ENCODE measurements around the gene STX18.
"Not testable (repeated sequence)": the region's sequence is repeated elsewhere in the genome, so short reads cannot be mapped to it uniquely, and the experiment has no call there.

STX18 gene

GRCh38 chr4:4541661-4542570, at the start of gene STX18:
STX18 (minus strand) TSS chr4:4542048; CDS start chr4:4541964, 84 bp downstream.
- peak in 1 of 2 experiments; percentile 15 for DNase-seq

- DNase-seq = no peak
These were observed 49.2 kb upstream of the STX18 start for GRCh38 chr4:4591071-4591470.

DNA sequence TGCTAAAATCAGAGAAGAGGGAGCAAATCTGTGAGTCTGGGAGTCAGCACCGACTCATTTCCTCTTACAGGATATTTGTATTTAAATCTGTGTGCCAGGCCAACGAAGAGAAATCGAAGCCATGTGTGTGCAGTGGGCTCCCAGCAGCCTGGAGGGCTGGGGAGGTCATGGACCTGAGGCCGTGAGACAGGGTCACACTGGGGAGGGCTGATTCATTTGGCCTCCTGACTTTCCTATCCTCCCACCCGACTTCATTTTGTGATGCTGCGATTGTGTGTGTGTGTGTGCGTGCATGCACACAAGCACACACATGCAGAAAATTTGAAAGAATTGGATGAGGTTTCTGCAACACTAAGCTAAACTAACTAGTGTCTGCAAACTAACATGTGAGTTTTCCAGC, 48.7 kb upstream of the STX18 start:
- no peak for DNase-seq

GRCh38 chr4:4585012-4585670, 43.3 kb upstream of the STX18 start:
- no peak for DNase-seq

GRCh38 chr4:4583606-4584005, 41.8 kb upstream of the STX18 start:
- DNase-seq = no peak

DNA sequence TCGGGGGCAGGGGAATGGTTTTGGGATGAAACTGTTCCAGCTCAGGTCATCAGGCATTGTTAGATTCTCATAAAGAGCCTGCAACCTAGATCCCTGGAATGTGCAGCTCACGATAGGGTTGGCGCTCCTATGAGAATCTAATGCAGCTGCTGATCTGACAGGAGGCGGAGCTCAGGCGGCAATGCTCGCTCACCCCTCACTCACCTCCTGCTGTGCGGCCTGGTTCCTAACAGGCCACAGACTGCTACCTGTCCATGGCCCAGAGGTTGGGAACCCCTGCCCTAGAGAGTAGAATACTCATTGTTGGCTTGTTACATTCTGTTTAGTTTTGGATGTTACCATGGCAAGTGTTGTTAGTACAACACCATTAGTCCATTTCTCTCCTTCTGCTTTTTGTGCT, 40.8 kb upstream of the STX18 start:
- no peak for DNase-seq

DNA sequence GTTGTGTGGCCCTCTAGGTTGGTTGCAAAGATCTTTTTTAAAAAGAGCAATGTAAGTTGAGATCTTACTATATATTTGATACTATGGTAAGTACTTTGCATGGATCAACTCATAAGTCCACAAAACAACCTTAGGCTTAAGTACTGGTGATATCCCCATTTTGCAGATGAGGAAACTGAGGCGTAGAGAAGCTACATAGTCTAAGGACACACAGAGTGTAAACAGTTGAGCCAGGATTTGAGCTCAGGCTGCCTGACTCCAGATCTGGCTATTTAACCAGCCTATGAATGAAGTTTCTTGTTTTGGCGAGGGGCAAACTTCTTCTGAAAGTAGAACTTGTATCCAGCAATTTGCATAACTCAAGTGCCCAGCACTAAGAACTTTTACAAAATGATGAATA, 38.6 kb upstream of the STX18 start:
- no peak for DNase-seq

DNA sequence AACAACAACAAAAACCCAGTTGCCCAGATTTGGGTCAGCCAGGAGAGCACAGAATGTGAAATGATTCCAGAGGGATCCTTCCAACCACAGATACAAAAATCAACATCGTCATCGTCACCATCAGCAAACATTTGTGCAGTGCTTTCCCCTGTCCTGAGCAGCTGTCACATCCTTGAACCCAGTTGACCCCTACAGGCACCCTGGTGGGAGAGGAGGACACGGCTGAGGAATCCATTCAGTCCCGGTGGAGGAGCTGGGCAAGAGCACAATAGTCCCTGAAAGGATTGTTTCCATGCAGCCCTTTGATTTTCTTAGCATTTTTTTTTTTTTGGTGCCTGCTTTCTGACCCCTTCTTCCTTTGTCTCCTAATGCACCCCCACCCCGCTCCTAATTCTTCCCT, 37.1 kb upstream of the STX18 start:
- DNase-seq = no peak

- no peak for DNase-seq
These were observed 35.6 kb upstream of the STX18 start for GRCh38 chr4:4577359-4577875.

GRCh38 chr4:4575284-4576211, 33.7 kb upstream of the STX18 start:
- no peak for DNase-seq

- no peak for DNase-seq
These were observed 32.9 kb upstream of the STX18 start for GRCh38 chr4:4574792-4575191.

- DNase-seq = no peak
These were observed 32.2 kb upstream of the STX18 start for GRCh38 chr4:4574052-4574451.

DNA sequence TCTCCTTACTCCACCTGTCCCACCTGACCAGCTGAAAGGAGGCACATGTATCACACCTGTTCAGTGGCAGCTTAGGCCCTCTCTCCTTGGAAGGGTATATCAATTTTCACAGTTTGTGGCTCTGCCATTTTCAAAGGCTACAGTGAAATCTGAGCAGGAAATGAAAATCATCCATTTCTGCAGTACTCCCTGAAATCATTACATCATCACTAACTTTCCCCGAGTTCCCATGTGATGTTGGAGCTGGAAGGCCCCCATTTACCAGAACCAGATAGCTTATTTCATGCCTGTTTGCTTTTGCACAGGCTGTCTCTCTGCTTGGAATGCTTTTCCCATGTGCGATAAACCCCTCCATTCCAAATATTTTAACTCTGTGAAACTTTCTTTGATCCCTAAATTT, 31.0 kb upstream of the STX18 start:
- DNase-seq = no peak

DNA sequence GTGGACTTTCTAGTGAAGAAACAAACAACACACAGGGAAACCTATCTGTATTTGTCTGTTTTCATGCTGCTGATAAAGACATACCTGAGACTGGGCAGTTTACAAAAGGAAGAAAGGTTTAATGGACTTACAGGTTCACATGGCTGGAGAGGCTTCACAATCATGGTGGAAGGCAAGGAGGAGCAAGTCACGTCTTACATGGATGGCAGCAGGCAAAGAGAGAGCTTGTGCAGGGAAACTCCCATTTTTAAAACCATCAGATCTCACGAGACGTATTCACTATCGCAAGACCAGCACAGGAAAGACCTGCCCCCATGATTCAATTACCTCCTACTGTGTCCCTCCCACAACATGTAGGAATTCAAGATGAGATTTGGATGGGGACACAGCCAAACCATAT, 28.0 kb upstream of the STX18 start:
- not testable (repeated sequence) for DNase-seq

DNA sequence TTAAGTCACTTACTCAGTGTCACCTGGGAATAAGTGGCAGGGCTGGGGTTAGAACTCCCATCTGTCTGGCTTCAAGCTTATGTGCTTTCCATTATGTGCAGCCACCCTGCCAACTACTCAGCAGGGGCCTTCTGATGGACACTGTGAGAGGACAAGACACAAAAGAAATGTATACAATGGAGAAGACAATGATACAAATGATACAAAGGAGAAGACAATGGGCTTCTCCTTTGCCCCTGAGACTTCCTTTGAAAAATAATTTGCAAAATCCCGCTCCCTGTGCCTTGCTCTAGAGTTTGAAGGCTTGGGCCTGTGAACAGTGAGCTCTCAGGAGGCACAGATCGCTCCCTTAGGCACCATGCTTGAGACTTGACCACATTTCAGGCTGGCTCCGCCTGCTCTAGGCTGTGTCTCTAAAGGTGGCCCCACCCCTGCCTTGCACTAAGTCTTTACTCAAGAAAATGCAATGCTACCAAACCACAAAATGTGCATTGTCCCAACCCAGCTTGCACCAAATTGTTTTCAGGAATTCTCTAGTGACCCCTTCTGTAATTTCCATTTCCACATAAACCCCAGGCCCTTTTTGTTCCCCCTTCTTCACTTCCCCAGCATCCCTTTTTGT, 27.1 kb upstream of the STX18 start:
- no peak for DNase-seq

DNA sequence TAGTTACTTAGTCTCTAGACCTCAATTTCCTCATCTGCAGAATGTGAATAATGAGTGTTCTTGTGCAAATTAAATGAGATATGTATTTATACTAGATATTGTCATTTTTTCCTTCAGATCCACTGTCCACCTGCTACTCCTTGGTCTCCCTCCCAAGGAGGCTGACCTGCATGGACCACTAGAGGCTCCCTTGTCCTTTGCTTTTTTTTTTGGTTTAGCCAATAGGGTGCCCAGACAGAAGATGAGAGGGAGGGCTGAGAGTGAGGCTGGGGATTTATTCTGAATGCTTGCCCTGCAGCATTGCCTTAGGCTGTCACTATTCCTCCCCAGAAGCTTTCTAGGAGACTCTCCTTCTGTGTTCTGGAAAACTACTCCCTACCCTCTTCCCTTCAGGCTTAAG, 24.5 kb upstream of the STX18 start:
- DNase-seq = not testable (repeated sequence)

- no peak for DNase-seq
These were observed 22.7 kb upstream of the STX18 start for GRCh38 chr4:4564522-4564921.

DNA sequence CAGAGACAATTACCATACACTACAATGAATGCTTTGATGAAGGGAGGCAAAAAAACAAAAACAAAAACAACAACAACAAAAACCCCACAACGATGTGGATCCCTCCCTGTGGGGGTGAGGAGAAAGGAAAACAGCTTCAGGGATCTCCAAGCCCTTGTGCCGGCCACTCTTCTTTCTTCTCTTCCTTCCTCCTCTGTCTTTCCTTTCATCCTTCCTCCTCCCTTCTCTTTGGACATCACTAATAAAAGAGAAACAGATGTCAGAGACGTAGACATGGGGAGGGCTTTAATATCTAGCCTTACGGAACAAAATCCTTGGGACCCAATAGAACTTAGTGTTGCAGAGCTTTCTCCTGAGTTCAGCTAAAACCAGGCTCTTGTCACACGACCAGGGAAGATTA, 18.8 kb upstream of the STX18 start:
- no peak for DNase-seq

- DNase-seq = no peak
These were observed 18.3 kb upstream of the STX18 start for GRCh38 chr4:4560136-4560535.

DNA sequence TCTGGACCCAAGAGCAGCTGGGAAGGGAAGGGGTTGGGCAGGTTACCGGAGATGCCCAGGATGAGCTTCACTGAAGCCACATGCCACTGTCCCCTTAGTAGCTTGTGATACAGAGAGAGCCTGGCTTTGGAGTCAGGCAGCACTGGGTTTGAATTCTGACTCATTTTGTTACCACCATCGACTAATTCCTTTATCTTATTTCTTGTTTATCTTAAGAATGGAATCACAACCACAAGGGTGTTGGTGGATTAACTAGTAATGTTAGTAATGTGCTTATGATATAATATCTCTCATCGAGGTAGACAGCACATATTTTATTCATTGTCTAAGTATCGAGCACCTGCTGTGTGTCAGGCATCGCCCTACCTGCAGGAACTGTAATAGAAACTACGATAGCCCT, 17.7 kb upstream of the STX18 start:
- DNase-seq = no peak

DNA sequence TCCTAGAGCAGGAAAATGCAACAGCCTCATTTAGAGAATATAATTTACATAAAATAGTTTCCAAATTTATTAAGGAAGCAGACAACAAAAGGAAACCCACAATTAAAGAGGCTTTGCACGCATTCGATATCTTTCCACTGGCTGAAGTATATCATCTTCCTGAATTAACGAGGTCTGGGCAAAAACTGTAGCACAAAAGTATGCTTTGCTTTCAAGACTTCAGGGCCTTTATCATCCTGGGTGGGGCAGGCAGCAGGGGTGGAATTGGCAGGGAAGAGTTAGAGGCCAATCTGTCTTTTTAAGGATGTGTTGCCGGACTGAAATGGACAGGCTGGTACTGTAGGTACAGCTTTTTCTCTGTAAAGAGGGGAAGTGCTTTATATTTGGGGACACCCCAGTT, 17.0 kb upstream of the STX18 start:
- DNase-seq = no peak

DNA sequence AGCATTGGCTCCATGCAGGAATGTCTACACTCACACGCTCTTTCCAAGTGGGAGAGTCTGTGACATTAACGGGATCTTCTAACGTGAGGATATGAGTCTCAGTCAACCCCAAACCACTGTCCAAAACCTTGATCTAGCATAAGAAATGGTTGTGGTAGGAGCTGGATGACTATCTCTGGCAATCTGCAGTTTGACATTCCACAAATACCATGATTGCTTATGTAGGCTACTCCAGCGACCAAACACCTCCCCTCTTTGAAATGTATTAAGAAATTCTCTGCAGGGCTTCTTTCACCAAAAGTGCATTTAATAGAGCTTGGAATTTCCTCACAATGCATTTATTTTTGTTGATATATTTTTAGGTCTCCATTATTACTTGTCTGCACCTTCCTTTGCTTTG, 14.1 kb upstream of the STX18 start:
- DNase-seq = no peak

DNA sequence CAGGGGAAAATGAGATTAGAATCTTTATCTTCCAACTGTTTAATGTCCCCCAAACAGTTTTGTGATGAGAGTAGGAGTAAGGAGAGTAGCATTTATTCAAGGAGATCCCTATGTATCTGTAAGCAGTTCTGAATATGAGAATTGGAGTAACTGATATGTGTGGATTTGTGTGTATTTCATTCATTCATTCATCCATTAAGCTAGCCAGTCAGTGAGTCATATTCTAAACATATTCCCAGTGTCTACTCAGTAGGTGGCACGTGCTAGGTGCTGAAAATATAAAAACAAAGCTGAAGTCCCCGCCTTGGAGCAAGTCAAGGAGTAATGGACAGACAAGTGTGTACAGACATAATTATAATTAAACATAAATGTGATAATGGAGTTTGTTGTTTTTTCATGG, 12.4 kb upstream of the STX18 start:
- DNase-seq = no peak
